Stimulated activated naive B cell treated with anti-CD40 and anti-IgM and Interleukin-4, amounts not matched to agents 10 μg/mL and 1 μg/mL and 100 μg/mL, for 72 hours (primary cell): ENCODE measurements around the gene HCLS1.
"Not testable (repeated sequence)": the region's sequence is repeated elsewhere in the genome, so short reads cannot be mapped to it uniquely, and the experiment has no call there.

Source experiments
- ATAC-seq, 2 donors: fragments of 150-1000 bp; cut with Tn5 transposase; replicated peaks; 2 replicates each; pipeline ENCODE4 v1.10.0; 2021; ENCODE audit warnings: moderate library complexity in 1 of 2
- DNase-seq: peaks from one replicate; pipeline ENCODE4 v3.0.0; 2021
- H3K27ac Mint-ChIP-seq: one replicate; pipeline ENCODE4 v1.8.0; 2022; ENCODE audit warnings: mild to moderate bottlenecking, mixed read lengths
- H3K27me3 Mint-ChIP-seq, 2 donors: one replicate each; pipeline ENCODE4 v1.8.0; 2022; ENCODE audit warnings: mixed read lengths in 2 of 2
- H3K36me3 Mint-ChIP-seq, 2 donors: one replicate each; pipeline ENCODE4 v1.8.0; 2022; ENCODE audit warnings: mixed read lengths in 2 of 2, mild to moderate bottlenecking in 1 of 2
- H3K4me1 Mint-ChIP-seq, 2 donors: one replicate each; pipeline ENCODE4 v1.8.0; 2022; ENCODE audit warnings: mixed read lengths in 2 of 2, mild to moderate bottlenecking in 1 of 2
- H3K4me3 Mint-ChIP-seq, 2 donors: one replicate each; pipeline ENCODE4 v1.8.0; 2022; ENCODE audit warnings: mild to moderate bottlenecking in 2 of 2, mixed read lengths in 2 of 2, moderate library complexity in 1 of 2
- H3K9me3 Mint-ChIP-seq, 2 donors: one replicate each; pipeline ENCODE4 v1.8.0; 2022; ENCODE audit warnings: mixed read lengths in 2 of 2, mild to moderate bottlenecking in 1 of 2

HCLS1 gene

DNA sequence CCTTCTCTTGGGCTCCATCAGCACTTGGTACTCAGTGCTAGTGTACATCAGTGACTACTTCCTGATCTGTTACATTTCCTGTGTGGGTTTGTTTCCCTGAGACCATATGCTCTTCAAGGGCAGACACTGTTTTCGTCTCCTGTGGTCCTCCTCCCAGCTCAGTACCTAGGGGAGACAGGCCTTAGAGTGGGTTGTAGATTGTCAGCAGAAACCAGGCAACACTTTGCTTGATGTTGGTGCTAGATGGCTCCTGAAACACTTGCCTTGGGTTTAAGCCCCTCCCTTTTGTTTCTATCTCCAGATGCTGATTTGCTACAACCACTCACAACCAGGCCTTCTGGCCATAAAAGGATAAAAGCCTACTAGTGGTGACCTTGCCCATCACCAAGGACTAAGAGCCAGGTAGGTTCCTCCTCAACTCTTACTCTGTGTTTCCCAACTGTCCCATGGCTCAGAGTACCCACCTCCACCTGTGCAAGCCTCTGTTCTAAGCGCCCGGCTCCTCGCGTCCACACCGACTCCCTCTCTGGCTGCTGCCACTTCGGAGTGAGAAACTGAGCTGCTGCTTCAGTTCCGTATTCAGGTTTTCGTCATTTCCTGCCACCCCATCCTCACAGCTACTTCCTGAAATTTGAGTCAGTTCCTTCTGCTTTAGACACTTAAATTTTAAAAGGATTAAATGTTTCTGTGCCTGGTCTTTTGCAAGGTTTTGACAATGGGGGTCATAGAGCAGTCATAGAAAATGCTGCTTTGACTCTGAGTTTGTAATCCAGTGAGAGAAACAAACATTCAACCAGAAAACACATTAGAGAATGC is at the start of gene HCLS1:
Gene HCLS1, minus strand, starts transcription at position 548 of the 816 bp plus-strand sequence. CDS start 2,556 bp downstream, outside the sequence.
- peaks cover 0 to 5% of the 10 kb centered on the region in 2 donors for H3K9me3 Mint-ChIP-seq
- no peaks in the 10 kb centered on the region for H3K27me3 Mint-ChIP-seq
- H3K36me3 Mint-ChIP-seq = peaks cover 60 to 85% of the 10 kb centered on the region in 2 donors
- DNase-seq = peak; percentile 81
- peak; percentile 91 to 92 for ATAC-seq
- H3K27ac Mint-ChIP-seq = peak within 1 kb of the TSS; percentile 99
- peak within 1 kb of the TSS; percentile 96 to 98 for H3K4me3 Mint-ChIP-seq
- H3K4me1 Mint-ChIP-seq = peaks cover 34 to 57% of the 10 kb centered on the region in 2 donors

DNA sequence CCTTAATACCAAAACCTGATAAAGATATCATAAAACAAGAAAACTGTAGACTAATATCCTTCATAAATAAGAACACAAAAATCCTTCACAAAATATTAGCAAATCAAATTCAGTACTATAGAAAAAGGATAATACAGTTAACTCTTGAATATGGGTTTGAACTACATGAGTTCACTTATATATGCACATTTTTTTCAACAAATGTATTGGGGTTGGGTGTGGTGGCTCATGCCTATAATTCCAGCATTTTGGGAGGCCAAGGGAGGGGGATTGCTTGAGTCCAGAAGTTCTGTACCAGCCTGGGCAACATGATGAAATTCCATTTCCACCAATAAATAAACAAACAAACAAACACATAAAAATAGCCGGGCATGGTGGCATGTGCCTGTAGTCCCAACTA is 49.6 kb upstream of the HCLS1 start:
- DNase-seq (no peak), ATAC-seq (no peak)
- no peaks in the 10 kb centered on the region for H3K4me1 Mint-ChIP-seq
- no peak overlapping the region for H3K27ac Mint-ChIP-seq
- H3K27me3 Mint-ChIP-seq = no peaks in the 10 kb centered on the region
- H3K4me3 Mint-ChIP-seq = no peak overlapping the region
- peaks cover 22 to 46% of the 10 kb centered on the region in 2 donors for H3K36me3 Mint-ChIP-seq
- no peaks in the 10 kb centered on the region for H3K9me3 Mint-ChIP-seq

GRCh38 chr3:121707531-121708273 is 47.0 kb upstream of the HCLS1 start:
- no peak overlapping the region for H3K4me3 Mint-ChIP-seq

GRCh38 chr3:121705541-121705940 is 44.8 kb upstream of the HCLS1 start:
- DNase-seq (no peak), ATAC-seq (no peak)
- no peaks in the 10 kb centered on the region for H3K27me3 Mint-ChIP-seq
- no peaks in the 10 kb centered on the region for H3K4me1 Mint-ChIP-seq
- H3K4me3 Mint-ChIP-seq = no peak overlapping the region
- peaks cover 33 to 62% of the 10 kb centered on the region in 2 donors for H3K36me3 Mint-ChIP-seq
- no peaks in the 10 kb centered on the region for H3K9me3 Mint-ChIP-seq
- no peak overlapping the region for H3K27ac Mint-ChIP-seq

More at GRCh38 chr3:121707531-121708273, 47.0 kb upstream of the HCLS1 start:
- peak overlapping the region; percentile 14 for H3K27ac Mint-ChIP-seq
- no peaks in the 10 kb centered on the region for H3K4me1 Mint-ChIP-seq
- no peak for DNase-seq
- H3K27me3 Mint-ChIP-seq = no peaks in the 10 kb centered on the region
- peaks cover 27 to 53% of the 10 kb centered on the region in 2 donors for H3K36me3 Mint-ChIP-seq
- no peaks in the 10 kb centered on the region for H3K9me3 Mint-ChIP-seq
- ATAC-seq = no peak

DNA sequence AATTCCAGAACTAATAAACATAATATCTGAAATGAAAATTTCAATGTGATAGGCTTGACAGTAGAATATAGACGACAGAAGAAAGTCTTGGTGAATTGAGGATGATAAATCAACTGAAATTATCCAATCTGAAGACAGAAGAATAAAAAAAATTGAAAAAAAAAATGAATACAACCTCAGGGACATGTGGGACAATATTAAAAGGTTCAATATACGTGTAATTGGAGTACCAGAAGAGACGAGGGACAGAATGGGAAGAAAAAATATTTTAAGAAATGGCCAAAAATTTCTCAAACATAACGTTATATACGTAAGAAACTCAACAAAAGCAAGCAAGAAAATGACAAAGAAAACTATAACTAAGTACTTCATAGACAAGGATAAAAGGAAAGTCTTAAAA is 43.3 kb upstream of the HCLS1 start:
- Mint-ChIP-seq H3K4me3 (no peak overlapping the region), H3K9me3 (no peaks in the 10 kb centered on the region), H3K36me3 (peaks cover 28 to 54% of the 10 kb centered on the region in 2 donors), H3K4me1 (no peaks in the 10 kb centered on the region), H3K27ac (peak overlapping the region; percentile 9), H3K27me3 (no peaks in the 10 kb centered on the region)
- DNase-seq (no peak), ATAC-seq (no peak)

GRCh38 chr3:121698901-121699300 is 38.2 kb upstream of the HCLS1 start:
- Mint-ChIP-seq H3K36me3 (peaks cover 28 to 47% of the 10 kb centered on the region in 2 donors), H3K4me1 (no peaks in the 10 kb centered on the region), H3K27me3 (no peaks in the 10 kb centered on the region), H3K27ac (no peak overlapping the region), H3K9me3 (no peaks in the 10 kb centered on the region), H3K4me3 (no peak overlapping the region)
- ATAC-seq (no peak), DNase-seq (no peak)

- peaks cover 26 to 43% of the 10 kb centered on the region in 2 donors for H3K36me3 Mint-ChIP-seq
- no peak for ATAC-seq
- no peak overlapping the region for H3K27ac Mint-ChIP-seq
- H3K27me3 Mint-ChIP-seq = no peaks in the 10 kb centered on the region
- no peaks in the 10 kb centered on the region for H3K4me1 Mint-ChIP-seq
- H3K9me3 Mint-ChIP-seq = no peaks in the 10 kb centered on the region
- no peak for DNase-seq
- no peak overlapping the region for H3K4me3 Mint-ChIP-seq
Observed at GRCh38 chr3:121698476-121698875, 37.8 kb upstream of the HCLS1 start.

GRCh38 chr3:121696186-121696585 is 35.5 kb upstream of the HCLS1 start:
- ATAC-seq (no peak), DNase-seq (no peak)
- Mint-ChIP-seq H3K36me3 (peaks cover 25 to 39% of the 10 kb centered on the region in 2 donors), H3K9me3 (no peaks in the 10 kb centered on the region), H3K27ac (no peak overlapping the region), H3K4me1 (peaks cover 5 to 7% of the 10 kb centered on the region in 2 donors), H3K4me3 (no peak overlapping the region), H3K27me3 (no peaks in the 10 kb centered on the region)

GRCh38 chr3:121692010-121692699 is 31.5 kb upstream of the HCLS1 start:
- DNase-seq (no peak), ATAC-seq (no peak)
- H3K4me3 Mint-ChIP-seq = no peak overlapping the region
- H3K4me1 Mint-ChIP-seq = peaks cover 11 to 14% of the 10 kb centered on the region in 2 donors
- H3K36me3 Mint-ChIP-seq = peaks cover 23 to 36% of the 10 kb centered on the region in 2 donors
- no peaks in the 10 kb centered on the region for H3K27me3 Mint-ChIP-seq
- no peaks in the 10 kb centered on the region for H3K9me3 Mint-ChIP-seq
- H3K27ac Mint-ChIP-seq = peak overlapping the region; percentile 14

DNA sequence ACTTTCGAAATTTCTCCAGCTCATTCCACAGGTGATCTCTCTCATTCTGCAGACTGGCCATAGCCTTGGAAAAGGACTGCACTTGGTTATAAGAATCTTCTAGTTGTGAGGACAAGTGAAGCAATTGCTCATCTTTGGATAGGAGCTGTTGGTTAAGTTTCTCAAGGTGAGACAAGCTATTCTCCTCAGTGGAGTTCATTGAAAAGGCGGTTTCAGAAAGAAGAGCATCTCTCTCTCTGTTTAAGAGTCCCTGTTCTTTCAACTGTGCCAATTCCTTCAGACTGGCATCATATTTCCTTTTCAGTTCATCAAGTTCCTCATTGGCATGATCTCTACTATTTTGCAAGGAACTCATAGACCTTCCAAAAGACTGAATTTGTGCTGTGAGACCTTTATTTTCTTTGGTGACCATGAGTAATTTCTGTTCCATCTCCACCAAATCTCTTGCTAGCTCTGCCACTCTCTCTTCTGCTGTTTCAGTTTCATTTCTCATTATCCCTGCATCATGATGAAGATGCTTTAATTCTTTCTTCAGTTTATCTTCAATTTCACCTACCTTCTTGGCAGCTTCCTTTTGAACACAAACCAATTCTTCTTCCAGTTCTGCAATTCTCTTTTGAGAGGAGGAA is 30.2 kb upstream of the HCLS1 start:
- Mint-ChIP-seq H3K27ac (peak overlapping the region; percentile 15), H3K4me3 (peak overlapping the region in 1 of 2 donors; percentile 2), H3K36me3 (peaks cover 26 to 44% of the 10 kb centered on the region in 2 donors), H3K4me1 (peaks cover 11 to 14% of the 10 kb centered on the region in 2 donors), H3K9me3 (peaks cover 0 to 4% of the 10 kb centered on the region in 2 donors), H3K27me3 (no peaks in the 10 kb centered on the region)
- DNase-seq (no peak), ATAC-seq (peak; percentile 79 to 85)

- H3K36me3 Mint-ChIP-seq = peaks cover 40 to 55% of the 10 kb centered on the region in 2 donors
- not testable (repeated sequence) for H3K4me3 Mint-ChIP-seq, H3K27ac Mint-ChIP-seq, ATAC-seq, H3K27me3 Mint-ChIP-seq, DNase-seq
- peaks cover 11 to 14% of the 10 kb centered on the region in 2 donors for H3K4me1 Mint-ChIP-seq
- peaks cover 8 to 13% of the 10 kb centered on the region in 2 donors for H3K9me3 Mint-ChIP-seq
Observed at GRCh38 chr3:121688747-121689146, 28.0 kb upstream of the HCLS1 start.

DNA sequence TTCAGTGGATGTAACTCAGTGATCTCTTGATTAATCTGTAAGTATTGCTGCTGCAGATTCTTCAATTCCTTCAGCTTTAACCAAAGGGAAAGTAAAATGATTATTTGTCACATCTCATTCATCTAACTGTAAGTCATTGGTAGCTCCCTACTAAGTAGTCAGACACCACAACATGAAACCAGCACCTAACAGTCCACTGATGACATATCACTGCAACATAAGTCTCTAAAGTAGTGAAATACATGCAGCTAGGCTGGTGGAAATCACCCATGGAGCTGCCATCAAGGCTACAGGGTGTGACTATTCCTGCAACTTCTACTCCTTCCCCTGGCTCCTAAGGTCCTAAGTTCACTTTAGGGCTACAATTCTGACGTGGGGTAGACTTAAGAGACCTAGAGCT is 21.1 kb upstream of the HCLS1 start:
- peaks cover 8 to 13% of the 10 kb centered on the region in 2 donors for H3K9me3 Mint-ChIP-seq
- ATAC-seq (no peak), DNase-seq (no peak)
- no peak overlapping the region for H3K27ac Mint-ChIP-seq
- H3K36me3 Mint-ChIP-seq = peaks cover 39 to 56% of the 10 kb centered on the region in 2 donors
- no peaks in the 10 kb centered on the region for H3K27me3 Mint-ChIP-seq
- no peaks in the 10 kb centered on the region for H3K4me1 Mint-ChIP-seq
- H3K4me3 Mint-ChIP-seq = no peak overlapping the region

DNA sequence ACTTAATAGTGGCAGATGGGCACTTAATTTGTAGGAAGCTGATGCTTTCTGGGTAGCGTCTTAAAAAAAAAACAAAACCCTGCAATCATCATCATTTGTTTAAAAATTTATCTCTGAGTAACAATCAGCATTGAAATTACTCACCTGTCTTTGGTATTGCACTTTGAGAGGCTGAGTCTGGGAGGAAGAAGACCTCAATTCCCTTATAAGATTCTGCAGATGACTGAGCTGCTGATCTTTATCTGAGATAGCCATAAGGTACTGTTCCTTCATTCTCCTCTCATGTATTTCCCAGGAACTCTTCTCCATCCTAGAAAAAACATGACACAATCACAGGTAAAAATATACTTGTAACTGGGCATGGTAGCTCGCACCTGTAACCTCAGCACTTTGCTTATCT is 16.4 kb upstream of the HCLS1 start:
- no peaks in the 10 kb centered on the region for H3K4me1 Mint-ChIP-seq
- no peak overlapping the region for H3K27ac Mint-ChIP-seq
- DNase-seq (no peak), ATAC-seq (no peak)
- no peak overlapping the region for H3K4me3 Mint-ChIP-seq
- H3K27me3 Mint-ChIP-seq = no peaks in the 10 kb centered on the region
- H3K36me3 Mint-ChIP-seq = peaks cover 43 to 62% of the 10 kb centered on the region in 2 donors
- H3K9me3 Mint-ChIP-seq = no peaks in the 10 kb centered on the region

DNA sequence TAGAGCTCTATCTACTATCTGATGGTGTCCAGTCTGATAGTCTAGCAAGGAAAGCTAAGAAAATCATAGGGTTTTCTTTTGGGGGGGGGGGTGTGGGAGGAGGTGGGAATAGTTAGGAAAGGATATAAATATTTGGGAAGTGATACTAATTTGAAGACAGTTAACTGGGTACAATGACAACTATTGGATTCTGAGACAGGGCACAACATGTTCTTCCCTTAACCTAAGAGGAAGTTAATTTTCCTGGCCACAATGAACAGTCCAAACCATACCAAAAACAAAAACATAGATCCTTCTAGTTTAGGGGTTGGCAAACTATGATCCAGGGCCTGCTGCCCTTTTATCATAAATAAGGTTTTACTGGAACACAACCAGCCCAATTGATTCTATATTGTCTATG is 10.0 kb upstream of the HCLS1 start:
- ATAC-seq (no peak), DNase-seq (no peak)
- Mint-ChIP-seq H3K27me3 (no peaks in the 10 kb centered on the region), H3K36me3 (peaks cover 54 to 62% of the 10 kb centered on the region in 2 donors), H3K4me3 (no peak overlapping the region), H3K9me3 (no peaks in the 10 kb centered on the region), H3K4me1 (no peaks in the 10 kb centered on the region), H3K27ac (no peak overlapping the region)
